Measurements from ENCODE around the gene CDH23. TPM values are rescaled to one million over a fixed set of nuclear protein-coding genes. Genes with fewer than 3 reads are reported as not detected.
"Not testable (repeated sequence)": the region's sequence is repeated elsewhere in the genome, so short reads cannot be mapped to it uniquely, and the experiment has no call there.

CDH23 gene
- total RNA-seq, 1 donor from 2014 or later, result not detected

DNA sequence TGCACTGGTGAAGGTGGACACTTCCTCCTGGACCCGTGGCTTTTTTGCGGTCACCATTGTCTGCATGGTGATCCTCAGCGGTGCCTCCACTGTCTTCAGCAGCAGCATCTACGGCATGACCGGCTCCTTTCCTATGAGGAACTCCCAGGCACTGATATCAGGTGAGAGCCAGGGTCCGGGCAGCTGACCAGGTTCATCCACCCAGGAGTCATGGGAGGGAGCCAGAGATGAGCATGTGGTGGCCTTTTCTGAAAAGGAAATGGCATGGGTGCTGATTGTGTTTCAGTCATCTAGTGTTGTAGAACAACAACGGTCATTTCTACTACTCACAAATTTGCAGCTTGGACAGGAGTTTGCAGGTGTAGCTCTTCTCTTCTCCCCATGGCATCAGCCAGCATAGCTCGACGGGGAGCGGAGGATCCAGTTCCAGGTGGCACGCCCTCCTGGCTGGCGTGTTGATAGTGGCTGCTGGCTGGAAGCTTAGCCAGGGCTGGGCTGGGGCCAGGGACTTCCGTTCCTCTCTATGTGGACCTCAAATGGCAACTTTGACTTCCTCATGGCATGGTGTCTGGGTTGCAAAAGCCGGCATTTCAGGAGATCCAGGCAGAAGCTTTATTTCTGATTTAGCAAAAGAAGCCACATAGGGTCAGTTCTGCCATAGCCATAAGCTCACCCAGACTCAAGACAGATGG lies 44.9 kb upstream of the CDH23 start:
- TF ChIP-seq, protein P1, sequence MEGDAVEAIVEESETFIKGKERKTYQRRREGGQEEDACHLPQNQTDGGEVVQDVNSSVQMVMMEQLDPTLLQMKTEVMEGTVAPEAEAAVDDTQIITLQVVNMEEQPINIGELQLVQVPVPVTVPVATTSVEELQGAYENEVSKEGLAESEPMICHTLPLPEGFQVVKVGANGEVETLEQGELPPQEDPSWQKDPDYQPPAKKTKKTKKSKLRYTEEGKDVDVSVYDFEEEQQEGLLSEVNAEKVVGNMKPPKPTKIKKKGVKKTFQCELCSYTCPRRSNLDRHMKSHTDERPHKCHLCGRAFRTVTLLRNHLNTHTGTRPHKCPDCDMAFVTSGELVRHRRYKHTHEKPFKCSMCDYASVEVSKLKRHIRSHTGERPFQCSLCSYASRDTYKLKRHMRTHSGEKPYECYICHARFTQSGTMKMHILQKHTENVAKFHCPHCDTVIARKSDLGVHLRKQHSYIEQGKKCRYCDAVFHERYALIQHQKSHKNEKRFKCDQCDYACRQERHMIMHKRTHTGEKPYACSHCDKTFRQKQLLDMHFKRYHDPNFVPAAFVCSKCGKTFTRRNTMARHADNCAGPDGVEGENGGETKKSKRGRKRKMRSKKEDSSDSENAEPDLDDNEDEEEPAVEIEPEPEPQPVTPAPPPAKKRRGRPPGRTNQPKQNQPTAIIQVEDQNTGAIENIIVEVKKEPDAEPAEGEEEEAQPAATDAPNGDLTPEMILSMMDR (IDR thresholded peaks at IDR 0.05; ENCODE audit: insufficient read depth, low read length, severe bottlenecking), result no peak
- DNase-seq (ENCODE audit: low read depth) (no peak), FAIRE-seq (no peak)
- Histone ChIP-seq H3K27me3 (ENCODE audit: control insufficient read depth, insufficient read depth, low read length) (no peaks in the 10 kb centered on the region), H3K36me3 (ENCODE audit: control insufficient read depth, insufficient read depth, low read length) (no peaks in the 10 kb centered on the region), H3K4me3 (ENCODE audit: low read depth, low read length) (no peak overlapping the region)

DNA sequence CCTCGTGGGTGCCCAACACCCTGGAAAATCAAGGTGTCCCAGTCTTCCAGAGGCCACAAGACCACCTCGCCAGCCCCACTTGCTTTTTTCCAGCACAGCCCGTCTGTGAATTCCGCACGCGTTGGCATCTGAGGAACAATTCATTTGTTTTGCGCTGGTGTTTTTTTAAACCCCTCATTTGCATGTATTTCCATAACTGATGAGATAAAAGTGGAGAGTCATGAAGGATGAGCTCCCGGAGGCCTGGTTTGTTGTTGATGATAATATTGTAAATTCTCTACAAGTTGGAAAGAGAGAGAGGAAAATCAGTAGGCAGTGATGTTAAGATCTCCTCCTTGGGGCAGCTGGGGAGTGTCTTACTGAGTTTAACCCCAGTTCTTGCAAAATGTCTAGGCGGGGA lies 43.1 kb upstream of the CDH23 start:
- Histone ChIP-seq H3K27me3 (ENCODE audit: control insufficient read depth, insufficient read depth, low read length) (no peaks in the 10 kb centered on the region), H3K4me3 (ENCODE audit: low read depth, low read length) (no peak overlapping the region), H3K36me3 (ENCODE audit: control insufficient read depth, insufficient read depth, low read length) (no peaks in the 10 kb centered on the region)
- DNase-seq (ENCODE audit: low read depth) (no peak), FAIRE-seq (no peak)
- TF ChIP-seq, protein P1 (IDR thresholded peaks at IDR 0.05; ENCODE audit: insufficient read depth, low read length, severe bottlenecking), result no peak

DNA sequence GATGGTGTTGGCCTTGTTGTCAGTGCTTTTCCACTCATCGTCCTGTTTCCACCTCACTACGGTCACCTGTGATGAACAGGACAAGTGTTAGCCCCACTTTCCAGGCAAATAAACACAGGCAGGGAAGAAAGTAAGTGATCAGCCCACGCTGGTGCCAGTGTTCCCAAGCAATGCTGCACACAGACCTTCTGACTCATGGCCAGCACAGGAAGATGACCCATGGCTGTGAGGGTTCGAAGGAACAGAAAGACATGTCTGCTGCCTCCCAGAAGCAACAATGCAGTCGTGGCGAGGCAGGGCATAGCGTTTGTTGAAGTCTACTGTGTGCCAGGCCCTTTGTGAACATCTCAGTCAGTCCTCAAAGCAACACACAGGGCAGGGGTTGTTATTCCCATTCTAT lies 41.9 kb upstream of the CDH23 start:
- TF ChIP-seq, protein P1 (IDR thresholded peaks at IDR 0.05; ENCODE audit: insufficient read depth, low read length, severe bottlenecking), result no peak

DNA sequence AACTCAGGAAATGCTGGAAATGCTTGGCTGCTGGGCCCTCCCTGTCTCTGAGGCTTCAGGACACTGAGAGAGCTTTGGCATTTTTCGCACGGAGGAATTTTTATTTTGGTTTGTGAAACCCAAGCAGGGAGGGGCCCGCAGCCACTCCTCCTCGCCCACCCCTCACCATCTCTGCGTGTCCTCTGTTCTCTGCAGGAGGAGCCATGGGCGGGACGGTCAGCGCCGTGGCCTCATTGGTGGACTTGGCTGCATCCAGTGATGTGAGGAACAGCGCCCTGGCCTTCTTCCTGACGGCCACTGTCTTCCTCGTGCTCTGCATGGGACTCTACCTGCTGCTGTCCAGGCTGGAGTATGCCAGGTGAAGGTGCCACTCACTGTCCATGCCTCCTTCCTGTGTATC lies 40.8 kb upstream of the CDH23 start:
- H3K27me3 ChIP-seq (ENCODE audit: control insufficient read depth, insufficient read depth, low read length), result no peaks in the 10 kb centered on the region
- no peak for DNase-seq (ENCODE audit: low read depth)
- no peak overlapping the region for H3K4me3 ChIP-seq (ENCODE audit: low read depth, low read length)
- no peak for FAIRE-seq
- TF ChIP-seq, protein P1 (IDR thresholded peaks at IDR 0.05; ENCODE audit: insufficient read depth, low read length, severe bottlenecking), result no peak
- no peaks in the 10 kb centered on the region for H3K36me3 ChIP-seq (ENCODE audit: control insufficient read depth, insufficient read depth, low read length)

More for the DNA sequence above, 41.9 kb upstream of the CDH23 start:
- H3K4me3 ChIP-seq (ENCODE audit: low read depth, low read length), result no peak overlapping the region
- H3K27me3 ChIP-seq (ENCODE audit: control insufficient read depth, insufficient read depth, low read length), result no peaks in the 10 kb centered on the region
- DNase-seq (ENCODE audit: low read depth), result no peak
- FAIRE-seq, result no peak
- no peaks in the 10 kb centered on the region for H3K36me3 ChIP-seq (ENCODE audit: control insufficient read depth, insufficient read depth, low read length)

DNA sequence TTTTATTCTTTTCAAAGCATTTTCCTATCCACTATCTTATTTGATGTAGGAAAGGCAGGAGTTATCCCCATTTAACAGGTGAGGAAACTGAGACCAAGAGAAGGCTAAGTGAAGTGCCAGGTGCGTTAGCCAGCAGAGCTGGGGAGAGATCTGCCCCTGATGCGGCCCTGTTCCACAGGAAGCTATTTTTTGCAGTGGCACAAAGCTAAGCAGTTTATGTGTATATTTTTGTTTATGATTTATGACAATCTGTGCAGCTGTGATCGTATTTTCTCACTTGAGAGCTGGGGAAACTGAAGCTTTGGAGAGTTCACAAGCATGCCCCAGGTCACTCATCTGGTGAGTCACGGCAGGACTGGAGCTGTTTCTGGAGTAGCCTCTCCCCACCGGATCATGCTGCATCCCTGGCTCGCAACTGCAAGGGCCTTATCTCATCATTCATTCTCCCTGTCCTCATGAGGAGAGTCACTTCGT lies 38.9 kb upstream of the CDH23 start:
- no peaks in the 10 kb centered on the region for H3K27me3 ChIP-seq (ENCODE audit: control insufficient read depth, insufficient read depth, low read length)
- H3K4me3 ChIP-seq (ENCODE audit: low read depth, low read length), result no peak overlapping the region
- TF ChIP-seq, protein P1 (IDR thresholded peaks at IDR 0.05; ENCODE audit: insufficient read depth, low read length, severe bottlenecking), result no peak
- DNase-seq (ENCODE audit: low read depth) (no peak), FAIRE-seq (no peak)
- H3K36me3 ChIP-seq (ENCODE audit: control insufficient read depth, insufficient read depth, low read length), result no peaks in the 10 kb centered on the region

DNA sequence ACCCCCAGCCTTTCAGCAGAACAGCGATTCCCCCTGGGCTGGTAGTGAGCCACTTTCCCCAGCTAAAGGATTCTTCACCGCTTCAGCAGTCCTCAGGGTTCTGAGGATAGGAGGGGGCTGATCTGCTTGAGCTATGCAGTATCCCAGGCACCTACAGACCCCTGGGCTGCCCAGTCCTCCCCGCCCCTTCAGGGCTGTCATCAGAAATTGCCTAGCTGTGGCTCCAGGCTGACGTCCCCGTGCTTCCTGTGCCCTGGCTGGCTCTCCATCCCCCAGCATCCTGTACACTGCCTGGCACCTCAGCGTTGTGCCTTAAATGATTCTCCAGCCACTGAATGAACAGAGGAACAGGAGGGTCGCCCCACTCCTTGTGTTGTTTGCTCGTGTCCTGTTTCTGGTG lies 38.4 kb upstream of the CDH23 start:
- no peak for FAIRE-seq
- DNase-seq (ENCODE audit: low read depth), result no peak
- Histone ChIP-seq H3K4me3 (ENCODE audit: low read depth, low read length) (no peak overlapping the region), H3K27me3 (ENCODE audit: control insufficient read depth, insufficient read depth, low read length) (no peaks in the 10 kb centered on the region), H3K36me3 (ENCODE audit: control insufficient read depth, insufficient read depth, low read length) (no peaks in the 10 kb centered on the region)
- TF ChIP-seq, protein P1 (IDR thresholded peaks at IDR 0.05; ENCODE audit: insufficient read depth, low read length, severe bottlenecking), result no peak

DNA sequence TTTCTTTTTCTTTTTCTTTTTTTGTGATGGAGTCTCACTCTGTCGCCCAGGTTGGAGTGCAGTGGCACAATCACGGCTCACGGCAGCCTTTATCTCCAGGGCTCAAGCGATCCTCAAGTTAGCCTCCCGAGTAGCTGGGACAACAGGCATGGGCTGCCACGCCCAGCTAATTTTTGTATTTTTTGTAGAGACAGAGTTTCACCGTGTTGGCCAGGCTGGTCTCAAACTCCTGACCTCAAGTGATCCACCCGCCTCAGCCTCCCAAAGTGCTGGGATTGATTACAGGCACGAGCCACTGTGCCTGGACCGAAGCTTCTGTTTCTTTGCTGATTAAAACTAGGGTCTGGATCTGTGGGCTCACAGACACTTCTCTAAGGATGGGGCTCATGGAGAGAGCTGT lies 37.8 kb upstream of the CDH23 start:
- H3K4me3 ChIP-seq (ENCODE audit: low read depth, low read length); H3K27me3 ChIP-seq (ENCODE audit: control insufficient read depth, insufficient read depth, low read length); H3K36me3 ChIP-seq (ENCODE audit: control insufficient read depth, insufficient read depth, low read length); DNase-seq (ENCODE audit: low read depth); FAIRE-seq: not testable (repeated sequence)
